GM21526 (cell line): ENCODE results near the gene DSE.

Source experiments
- ATAC-seq: cut with Tn5 transposase; IDR thresholded peaks from one replicate; pipeline ENCODE4 v1.9.1; 2021; ENCODE audit warnings: moderate library complexity; ENCODE audit not compliant: unreplicated experiment, low FRiP score

DSE gene

DNA sequence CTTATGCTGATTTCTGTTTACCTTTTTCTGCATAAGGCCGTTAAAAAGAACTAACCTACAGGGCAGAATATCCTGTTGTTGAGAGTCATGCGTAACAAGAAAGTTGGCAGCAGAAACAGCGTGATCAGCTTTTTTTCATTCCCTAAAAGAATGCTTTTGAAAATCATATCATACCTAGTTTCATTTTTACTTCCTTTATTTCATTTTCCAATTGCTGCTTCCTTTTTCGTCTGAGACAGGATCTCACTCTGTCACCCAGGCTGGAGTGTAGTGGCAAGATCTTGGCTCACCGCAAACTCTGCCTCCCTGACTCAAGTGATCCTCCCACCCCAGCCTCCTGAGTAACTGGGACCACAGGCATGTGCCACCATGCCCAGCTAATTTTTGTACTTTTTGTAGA lies 94.5 kb downstream of the DSE start:
- ATAC-seq, result no peak

DNA sequence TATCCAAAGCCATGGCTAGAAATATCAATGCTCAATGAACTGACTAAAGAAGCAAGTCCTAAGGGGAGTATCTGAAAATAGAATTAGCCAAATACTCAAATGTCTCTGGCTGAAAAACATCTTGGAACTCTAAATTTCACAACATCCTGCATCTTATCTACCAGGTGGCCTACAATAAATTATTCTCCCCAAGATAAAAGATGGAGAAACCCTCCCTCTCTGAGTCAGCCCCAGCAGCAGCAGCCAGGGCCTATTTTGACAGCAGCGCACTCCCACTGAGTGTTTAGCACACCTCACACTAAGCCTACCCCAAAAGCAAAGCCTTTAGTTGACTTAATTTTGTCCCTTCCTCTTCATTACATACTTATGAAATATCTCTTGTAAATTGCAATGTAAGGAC lies 96.3 kb downstream of the DSE start:
- no peak for ATAC-seq

DNA sequence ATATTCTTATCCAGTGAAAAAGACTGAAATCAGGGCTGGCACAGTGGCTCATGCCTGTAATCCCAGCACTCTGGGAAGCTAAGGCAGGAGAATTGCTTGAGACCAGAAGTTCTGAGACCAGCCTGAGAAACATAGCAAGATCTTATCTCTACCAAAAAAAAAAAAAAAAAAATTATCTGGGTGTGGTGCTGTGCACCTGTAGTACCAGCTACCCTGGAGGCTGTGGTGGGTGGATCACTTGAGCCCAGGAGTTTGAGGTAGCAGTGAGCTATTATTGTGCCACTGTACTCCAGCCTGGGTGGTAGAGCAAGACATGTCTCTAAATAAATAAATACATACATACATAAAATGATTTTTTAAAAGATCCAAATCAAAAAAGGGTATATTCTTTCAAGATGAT lies 96.8 kb downstream of the DSE start:
- ATAC-seq, result no peak

DNA sequence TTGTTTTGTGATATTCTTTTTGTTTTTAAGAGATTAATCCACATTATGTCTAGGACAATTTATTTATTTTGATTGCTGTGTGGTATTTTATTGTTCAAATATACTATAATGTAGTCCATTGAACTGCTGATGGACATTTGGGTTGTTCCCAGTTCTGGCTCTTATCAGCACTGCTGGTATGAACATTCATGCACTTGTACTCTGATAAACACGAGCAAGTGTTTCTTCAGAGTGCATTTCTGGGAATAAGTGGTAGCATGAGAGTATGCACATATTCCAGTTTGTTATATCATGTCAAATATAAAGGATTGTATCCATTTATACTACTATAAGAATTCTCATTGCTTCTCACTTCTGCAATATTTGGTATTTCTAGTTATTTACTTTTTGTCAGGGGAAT lies 97.5 kb downstream of the DSE start:
- no peak for ATAC-seq

DNA sequence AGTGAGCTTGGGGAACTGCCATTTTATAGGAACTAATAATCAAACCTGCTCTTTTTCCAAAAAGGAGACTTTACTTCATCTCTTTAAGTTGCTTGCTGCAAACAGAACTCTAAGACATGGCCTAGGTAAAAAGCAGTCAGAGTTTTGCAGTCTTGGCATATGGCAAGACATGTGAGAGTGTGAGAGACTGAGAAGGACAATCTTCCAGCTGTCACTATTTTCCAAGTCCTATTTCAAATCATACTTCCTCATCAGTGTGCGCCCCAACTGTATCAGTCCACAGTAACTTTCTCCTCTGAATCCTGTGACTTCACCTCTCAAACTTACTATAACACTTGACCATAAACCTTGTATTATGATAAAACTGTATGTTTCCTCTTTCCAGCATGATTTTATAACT lies 100.8 kb downstream of the DSE start:
- no peak for ATAC-seq

DNA sequence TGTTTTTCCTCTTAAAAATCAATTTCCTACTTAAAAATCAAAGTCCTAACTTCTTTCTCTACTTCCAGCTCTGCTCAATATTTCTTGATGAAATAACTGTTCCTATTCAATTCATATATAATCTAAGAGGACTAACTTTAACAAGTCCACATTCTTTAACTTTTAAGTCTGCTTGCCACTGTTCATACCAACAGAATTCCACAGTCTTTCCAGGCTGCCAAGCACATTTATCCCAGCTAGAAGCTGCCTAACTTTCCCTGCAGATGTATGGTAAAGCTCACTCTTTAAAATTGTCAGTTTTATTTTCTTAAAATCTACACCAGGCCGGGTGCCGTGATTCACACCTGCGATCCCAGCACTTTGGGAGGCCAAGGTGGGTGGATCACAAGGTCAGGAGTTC lies 102.0 kb downstream of the DSE start:
- ATAC-seq, result no peak

DNA sequence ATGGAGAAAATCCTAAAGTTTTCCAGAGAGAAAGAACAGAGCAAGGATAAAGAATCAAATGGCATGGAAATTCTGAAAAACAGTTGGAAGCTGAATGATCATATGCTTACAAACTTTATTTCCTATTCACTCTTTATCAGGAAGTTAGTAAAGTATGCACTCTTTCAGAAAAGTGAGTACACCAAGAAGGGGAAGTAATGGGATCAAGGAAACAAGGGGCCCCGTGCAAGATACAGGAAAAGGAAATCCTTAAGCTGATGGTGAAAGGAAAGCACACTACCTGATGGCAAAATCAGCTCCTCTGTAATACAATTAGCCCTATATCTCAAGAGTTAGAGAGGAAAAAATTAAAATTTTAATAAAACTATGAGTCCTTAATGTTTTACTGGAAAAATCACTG lies 104.4 kb downstream of the DSE start:
- ATAC-seq, result no peak

DNA sequence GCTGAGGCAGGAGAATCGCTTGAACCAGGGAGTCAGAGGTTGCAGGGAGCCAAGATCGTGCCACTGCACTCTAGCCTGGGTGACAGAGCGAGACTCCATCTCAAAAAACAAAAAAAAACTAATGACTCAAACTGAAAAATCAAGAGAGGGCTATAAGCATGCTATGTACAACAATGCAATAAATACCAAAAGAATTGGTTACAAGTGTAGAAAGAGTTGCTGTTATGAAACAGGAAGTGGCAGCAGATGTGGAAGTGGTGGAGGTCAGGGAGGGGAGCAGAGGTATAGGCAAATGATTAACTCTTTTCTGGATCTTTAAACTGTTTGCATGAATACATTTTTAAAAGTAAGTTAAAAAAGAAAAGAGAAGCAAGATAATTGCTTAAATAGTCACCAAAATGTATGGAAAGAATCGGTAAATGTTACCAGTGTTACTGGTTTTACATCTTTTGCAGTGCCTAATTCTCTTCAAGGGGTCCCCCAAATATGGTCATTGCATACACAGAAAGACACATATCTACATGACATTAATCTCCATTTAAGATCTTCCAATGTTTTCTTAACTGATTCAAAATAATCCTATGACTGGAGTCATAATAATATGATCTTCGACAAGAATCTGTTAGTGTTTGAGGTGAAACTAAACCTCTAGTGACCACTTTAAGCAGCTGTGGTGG lies 105.4 kb downstream of the DSE start:
- ATAC-seq, result peak; percentile 100

DNA sequence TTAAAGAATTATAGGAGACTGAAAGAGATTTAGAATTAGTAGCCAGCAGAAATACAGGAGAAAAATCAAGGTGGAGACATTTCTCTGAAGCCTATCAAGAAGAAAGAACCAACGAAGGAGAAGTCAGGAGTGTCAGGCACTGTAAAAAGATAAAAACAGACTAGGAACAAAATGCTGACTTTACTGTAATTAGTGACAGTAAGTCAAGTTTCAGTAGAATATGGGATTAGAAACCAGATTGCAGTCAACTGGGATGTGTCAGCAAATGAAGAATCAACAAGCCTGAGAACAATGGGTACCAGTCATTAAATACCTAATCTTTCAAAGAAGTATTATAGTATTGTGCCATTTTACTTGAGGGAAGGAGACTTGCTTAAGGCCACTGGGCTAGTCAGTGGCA lies 112.0 kb downstream of the DSE start:
- ATAC-seq, result no peak

DNA sequence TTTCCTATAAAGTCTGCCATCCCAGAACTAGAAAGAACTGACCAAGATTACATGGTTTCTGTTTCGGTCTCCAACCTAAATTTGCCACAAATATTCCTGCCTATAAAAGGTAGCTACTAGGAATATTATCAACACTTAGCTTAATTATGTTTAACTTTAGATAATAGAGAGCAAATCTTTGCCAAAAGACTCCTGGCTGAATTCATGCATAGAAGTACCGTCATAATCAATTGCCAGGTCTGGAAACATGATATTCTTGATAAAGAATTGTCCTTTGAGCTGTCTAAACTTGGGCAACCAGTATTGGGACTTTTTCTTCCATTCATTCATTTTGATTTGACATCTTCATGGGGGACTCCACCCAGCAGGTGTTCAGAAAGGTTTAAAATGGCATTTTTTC lies 112.9 kb downstream of the DSE start:
- no peak for ATAC-seq

DNA sequence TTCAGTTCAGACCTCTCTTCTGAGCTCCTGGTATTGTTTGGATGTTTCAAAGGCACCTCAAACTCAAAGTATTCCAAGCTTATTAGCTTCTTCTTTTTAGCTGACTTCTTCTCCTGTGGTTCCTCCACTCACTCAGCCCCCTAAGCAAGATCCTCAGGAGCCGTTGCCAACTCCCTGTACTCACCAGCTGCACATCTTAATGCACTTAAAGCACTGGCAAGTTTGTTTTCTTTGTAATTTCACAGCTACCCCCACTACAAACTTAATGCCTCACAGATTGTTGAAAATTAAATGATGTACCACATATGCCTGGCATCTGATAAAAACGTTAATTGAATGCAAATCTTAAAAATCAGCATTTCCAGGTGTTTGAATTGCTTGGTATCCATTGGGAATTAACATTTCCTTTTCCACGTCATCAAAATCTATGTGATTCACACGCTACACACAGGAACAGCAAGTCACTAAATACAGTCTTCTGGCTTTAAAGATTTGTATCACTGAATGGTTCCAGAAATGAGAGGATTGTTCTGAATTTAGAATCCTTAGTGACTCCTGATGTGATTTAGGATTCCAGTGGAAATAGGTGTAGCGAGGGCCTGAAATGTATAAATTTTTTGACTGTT lies 114.9 kb downstream of the DSE start:
- ATAC-seq, result no peak

DNA sequence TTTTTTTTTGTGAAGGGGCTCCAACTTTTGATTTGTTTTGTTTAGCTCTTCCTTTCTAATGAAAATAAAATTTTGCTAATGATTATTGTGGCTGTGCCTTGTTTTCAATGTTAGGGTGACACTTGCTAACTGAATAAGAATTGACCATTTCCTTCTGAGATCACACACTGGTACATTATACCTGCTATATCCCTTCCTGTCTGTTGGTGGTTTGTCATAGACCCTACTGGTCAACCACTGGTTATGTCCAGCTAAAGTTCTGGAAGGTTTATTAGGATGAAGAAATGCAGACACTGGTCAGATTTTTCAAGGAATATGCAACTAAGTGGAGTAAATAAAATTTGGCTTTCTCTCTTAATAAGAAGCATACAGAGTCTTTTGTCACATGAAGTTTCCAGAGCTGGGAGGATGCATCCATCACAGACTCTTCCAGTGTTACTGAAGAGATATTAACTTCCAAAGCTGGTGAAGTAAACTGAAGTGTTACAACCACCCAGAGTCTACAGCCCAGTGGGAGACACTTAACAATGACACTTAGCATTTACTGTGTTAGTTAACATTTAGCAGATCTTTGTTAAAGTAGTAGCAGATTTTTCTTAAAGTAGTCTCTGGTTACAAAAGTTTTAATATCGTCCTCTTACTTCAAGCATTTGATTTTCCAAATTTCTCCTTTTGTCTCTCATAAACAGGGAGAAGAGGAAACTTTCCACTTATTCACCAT lies 121.0 kb downstream of the DSE start:
- ATAC-seq, result no peak

DNA sequence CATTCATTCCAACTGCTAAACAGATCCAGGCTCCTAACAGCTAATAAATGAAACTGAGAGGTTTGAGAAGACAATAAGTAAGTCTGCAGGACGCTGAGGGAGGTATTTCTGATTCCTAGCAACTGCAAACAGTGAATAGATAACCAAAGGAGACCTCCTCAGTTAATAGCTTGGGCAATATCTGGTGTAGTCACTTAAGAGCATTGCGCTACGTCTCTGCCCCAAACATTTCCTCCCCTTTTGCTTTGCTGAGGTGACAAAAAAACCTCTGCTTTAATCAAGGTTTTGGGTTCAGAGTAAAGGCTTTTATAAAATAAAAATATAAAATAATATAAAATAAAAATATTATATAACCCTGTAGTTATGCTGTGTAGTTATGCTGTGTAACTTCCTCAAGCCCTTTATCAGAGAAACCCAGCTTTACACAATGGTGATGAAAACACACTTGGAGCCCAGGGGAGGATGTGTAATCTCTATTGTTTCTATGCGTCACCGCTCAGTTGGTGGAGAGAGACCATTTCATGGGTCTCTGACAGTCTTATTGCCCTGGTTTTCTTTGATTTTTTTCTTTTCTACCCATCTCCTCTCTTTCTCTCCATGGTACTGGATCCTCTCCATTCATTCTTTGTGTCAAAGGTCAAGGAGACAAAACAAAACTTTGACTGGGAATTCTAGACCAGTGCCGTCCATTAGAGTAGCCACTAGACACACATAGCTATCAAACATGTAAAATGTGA lies 121.8 kb downstream of the DSE start:
- ATAC-seq, result no peak
